GM21367 (cell line): ENCODE results near the gene INO80C.
"Not testable (repeated sequence)": the region's sequence is repeated elsewhere in the genome, so short reads cannot be mapped to it uniquely, and the experiment has no call there.

Source experiments
- ATAC-seq: cut with Tn5 transposase; IDR thresholded peaks from one replicate; pipeline ENCODE4 v1.9.1; 2021; ENCODE audit not compliant: unreplicated experiment

INO80C gene

GRCh38 chr18:35463827-35464226 lies 33.9 kb downstream of the INO80C start:
- ATAC-seq: no peak

- ATAC-seq: no peak
Observed at GRCh38 chr18:35463050-35463449, 34.7 kb downstream of the INO80C start.

- ATAC-seq: no peak
Observed at GRCh38 chr18:35460736-35461161, 37.0 kb downstream of the INO80C start.

- ATAC-seq: no peak
Observed at GRCh38 chr18:35459997-35460396, 37.8 kb downstream of the INO80C start.

GRCh38 chr18:35458677-35459441 lies 38.9 kb downstream of the INO80C start:
- ATAC-seq: no peak

- ATAC-seq: no peak
Observed at GRCh38 chr18:35458271-35458670, 39.5 kb downstream of the INO80C start.

- no peak for ATAC-seq
Observed at GRCh38 chr18:35457140-35457704, 40.5 kb downstream of the INO80C start.

GRCh38 chr18:35455926-35456763 lies 41.6 kb downstream of the INO80C start:
- no peak for ATAC-seq

GRCh38 chr18:35454803-35455202 lies 43.0 kb downstream of the INO80C start:
- no peak for ATAC-seq

- not testable (repeated sequence) for ATAC-seq
Observed at GRCh38 chr18:35453065-35453464, 44.7 kb downstream of the INO80C start.

- ATAC-seq: no peak
Observed at GRCh38 chr18:35451916-35452315, 45.8 kb downstream of the INO80C start.

GRCh38 chr18:35451032-35451431 lies 46.7 kb downstream of the INO80C start:
- ATAC-seq: no peak

- ATAC-seq: no peak
Observed at GRCh38 chr18:35444636-35445035, 53.1 kb downstream of the INO80C start.

GRCh38 chr18:35443847-35444246 lies 53.9 kb downstream of the INO80C start:
- no peak for ATAC-seq

- ATAC-seq: no peak
Observed at GRCh38 chr18:35443434-35443833, 54.3 kb downstream of the INO80C start.

- no peak for ATAC-seq
Observed at GRCh38 chr18:35442701-35443100, 55.1 kb downstream of the INO80C start.

- ATAC-seq: no peak
Observed at GRCh38 chr18:35441857-35442595, 55.7 kb downstream of the INO80C start.

- no peak for ATAC-seq
Observed at GRCh38 chr18:35438480-35439234, 59.1 kb downstream of the INO80C start.

- ATAC-seq: no peak
Observed at GRCh38 chr18:35437836-35438235, 59.9 kb downstream of the INO80C start.

- ATAC-seq: no peak
Observed at GRCh38 chr18:35436076-35436649, 61.6 kb downstream of the INO80C start.
